Natural killer cell (primary cell): ENCODE measurements around the gene AP1G2. TPM values are rescaled to one million over a fixed set of nuclear protein-coding genes. Genes with fewer than 3 reads are reported as not detected.

ENCODE experiments used
- ATAC-seq, 3 donors: fragments of 150-1000 bp in 2 of 3; fragments of 200-7000 bp in 1 of 3; cut with Tn5 transposase; 1 replicate in 1 of 3; 2 replicates in 2 of 3; pipeline ENCODE4 v1.10.0; 2021; ENCODE audit warnings: mild to moderate bottlenecking in 2 of 3, moderate library complexity in 2 of 3
- DNase-seq, 2 donors: peaks; one replicate each; pipeline versions ENCODE4 v3.0.0 to v3.0.0-alpha.2; 2013 to 2021; ENCODE audit warnings: mixed read lengths in 1 of 2
- H3K27ac ChIP-seq: one replicate; pipeline ENCODE4 v1.5.1; 2013; ENCODE audit warnings: mild to moderate bottlenecking, low read length
- H3K27me3 ChIP-seq: one replicate; pipeline ENCODE4 v1.6.1; 2013; ENCODE audit warnings: low read length; ENCODE audit not compliant: control insufficient read depth, insufficient read depth
- H3K36me3 ChIP-seq: one replicate; pipeline ENCODE4 v1.6.1; 2013; ENCODE audit warnings: low read length; ENCODE audit not compliant: control insufficient read depth, insufficient read depth
- H3K4me1 ChIP-seq: one replicate; pipeline ENCODE4 v1.6.1; 2013; ENCODE audit warnings: low read length; ENCODE audit not compliant: control insufficient read depth, insufficient read depth
- H3K4me3 ChIP-seq: one replicate; pipeline ENCODE4 v1.5.1; 2013; ENCODE audit warnings: low read length
- H3K9me3 ChIP-seq: one replicate; pipeline ENCODE4 v1.6.1; 2013; ENCODE audit warnings: low read length; ENCODE audit not compliant: control insufficient read depth, insufficient read depth
- H3K27ac Mint-ChIP-seq, 2 donors: one replicate each; pipeline ENCODE4 v1.8.0; 2022; ENCODE audit warnings: mild to moderate bottlenecking in 2 of 2, mixed read lengths in 2 of 2, moderate library complexity in 1 of 2
- H3K27me3 Mint-ChIP-seq, 2 donors: one replicate each; pipeline ENCODE4 v1.8.0; 2022; ENCODE audit warnings: low read depth in 2 of 2, mixed read lengths in 2 of 2
- H3K36me3 Mint-ChIP-seq: one replicate; pipeline ENCODE4 v1.8.0; 2022; ENCODE audit warnings: mixed read lengths
- H3K4me1 Mint-ChIP-seq, 2 donors: one replicate each; pipeline ENCODE4 v1.8.0; 2022; ENCODE audit warnings: mixed read lengths in 2 of 2
- H3K4me3 Mint-ChIP-seq: one replicate; pipeline ENCODE4 v1.8.0; 2022; ENCODE audit warnings: mild to moderate bottlenecking, moderate library complexity, mixed read lengths
- H3K9me3 Mint-ChIP-seq, 2 donors: one replicate each; pipeline ENCODE4 v1.8.0; 2022; ENCODE audit warnings: mixed read lengths in 2 of 2
- WGBS: methylation state at CpG from one replicate; pipeline ENCODE4 v1.1.7; 2013; ENCODE audit warnings: missing lambda C conversion rate; ENCODE audit not compliant: insufficient coverage; 5-methylcytosine and 5-hydroxymethylcytosine counted together
- intact Hi-C: fragments of 100-400 bp; cut with micrococcal nuclease; formaldehyde crosslinking; loops from one replicate; pipeline ENCODE4 v1.14.2; 2022
- total RNA-seq, 4 donors: library from RNA; stranded (reverse); fragments of 120-200 nt in 1 of 4; gene quantifications; one replicate each; pipeline versions ENCODE4 v1.2.3 to v1.2.4, GENCODE V29; 2013 to 2022
- TF ChIP-seq, protein P1 (sequence below): fragments of 200-600 bp; IDR thresholded peaks from one replicate; pipeline ENCODE4 v1.8.0; 2022; ENCODE audit warnings: antibody characterized with exemption

AP1G2 gene
- total RNA-seq, 3 donors from 2014 or later (not counting 1 experiment from before 2014, with no cell fraction given), result 219 to 296 (median 259) TPM

- Histone ChIP-seq H3K27me3 (no peaks in the 10 kb centered on the region), H3K9me3 (no peaks in the 10 kb centered on the region), H3K4me3 (no peak overlapping the region), H3K27ac (no peak overlapping the region), H3K4me1 (no peaks in the 10 kb centered on the region), H3K36me3 (no peaks in the 10 kb centered on the region)
- TF ChIP-seq, protein P1, sequence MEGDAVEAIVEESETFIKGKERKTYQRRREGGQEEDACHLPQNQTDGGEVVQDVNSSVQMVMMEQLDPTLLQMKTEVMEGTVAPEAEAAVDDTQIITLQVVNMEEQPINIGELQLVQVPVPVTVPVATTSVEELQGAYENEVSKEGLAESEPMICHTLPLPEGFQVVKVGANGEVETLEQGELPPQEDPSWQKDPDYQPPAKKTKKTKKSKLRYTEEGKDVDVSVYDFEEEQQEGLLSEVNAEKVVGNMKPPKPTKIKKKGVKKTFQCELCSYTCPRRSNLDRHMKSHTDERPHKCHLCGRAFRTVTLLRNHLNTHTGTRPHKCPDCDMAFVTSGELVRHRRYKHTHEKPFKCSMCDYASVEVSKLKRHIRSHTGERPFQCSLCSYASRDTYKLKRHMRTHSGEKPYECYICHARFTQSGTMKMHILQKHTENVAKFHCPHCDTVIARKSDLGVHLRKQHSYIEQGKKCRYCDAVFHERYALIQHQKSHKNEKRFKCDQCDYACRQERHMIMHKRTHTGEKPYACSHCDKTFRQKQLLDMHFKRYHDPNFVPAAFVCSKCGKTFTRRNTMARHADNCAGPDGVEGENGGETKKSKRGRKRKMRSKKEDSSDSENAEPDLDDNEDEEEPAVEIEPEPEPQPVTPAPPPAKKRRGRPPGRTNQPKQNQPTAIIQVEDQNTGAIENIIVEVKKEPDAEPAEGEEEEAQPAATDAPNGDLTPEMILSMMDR, result no peak
- no peaks in the 10 kb centered on the region for H3K9me3 Mint-ChIP-seq
- no peak overlapping the region for H3K4me3 Mint-ChIP-seq
- no peaks in the 10 kb centered on the region for H3K36me3 Mint-ChIP-seq
- peaks cover 0 to 7% of the 10 kb centered on the region in 2 donors for H3K4me1 Mint-ChIP-seq
- no peak overlapping the region for H3K27ac Mint-ChIP-seq
- ATAC-seq (no peak), DNase-seq (no peak)
- 95% methylated on average over 2 of the region's 6 CpGs for WGBS
- H3K27me3 Mint-ChIP-seq, result no peaks in the 10 kb centered on the region
- intact Hi-C loops, result no loop called here
These were observed 49.8 kb downstream of the AP1G2 start for GRCh38 chr14:23517650-23518326.

DNA sequence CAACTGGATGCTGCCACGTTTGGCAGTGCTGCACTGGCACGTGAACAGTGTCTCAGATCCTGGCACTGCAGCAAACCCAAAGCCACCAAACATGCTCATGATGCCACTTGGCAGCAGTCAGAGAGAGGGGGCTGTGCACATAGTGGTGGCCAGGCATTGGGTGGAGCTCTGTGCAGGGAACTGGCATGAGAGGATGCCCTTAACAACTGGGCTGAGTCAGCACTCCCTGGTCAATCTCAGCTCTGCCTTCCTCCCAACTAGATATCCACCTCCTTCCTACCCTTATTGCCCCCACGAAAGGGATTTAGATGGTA lies 53.0 kb downstream of the AP1G2 start:
- Histone ChIP-seq H3K9me3 (no peaks in the 10 kb centered on the region), H3K27ac (no peak overlapping the region), H3K4me1 (peaks cover 3% of the 10 kb centered on the region), H3K36me3 (no peaks in the 10 kb centered on the region), H3K4me3 (no peak overlapping the region), H3K27me3 (no peaks in the 10 kb centered on the region)
- Mint-ChIP-seq H3K4me1 (peaks cover 6 to 17% of the 10 kb centered on the region in 2 donors), H3K27me3 (no peaks in the 10 kb centered on the region), H3K27ac (no peak overlapping the region), H3K36me3 (no peaks in the 10 kb centered on the region), H3K4me3 (no peak overlapping the region), H3K9me3 (no peaks in the 10 kb centered on the region)
- intact Hi-C loops, result no loop called here
- 94% methylated on average over 3 of the region's 3 CpGs for WGBS
- ATAC-seq (no peak), DNase-seq (no peak)
- TF ChIP-seq, protein P1, result no peak

DNA sequence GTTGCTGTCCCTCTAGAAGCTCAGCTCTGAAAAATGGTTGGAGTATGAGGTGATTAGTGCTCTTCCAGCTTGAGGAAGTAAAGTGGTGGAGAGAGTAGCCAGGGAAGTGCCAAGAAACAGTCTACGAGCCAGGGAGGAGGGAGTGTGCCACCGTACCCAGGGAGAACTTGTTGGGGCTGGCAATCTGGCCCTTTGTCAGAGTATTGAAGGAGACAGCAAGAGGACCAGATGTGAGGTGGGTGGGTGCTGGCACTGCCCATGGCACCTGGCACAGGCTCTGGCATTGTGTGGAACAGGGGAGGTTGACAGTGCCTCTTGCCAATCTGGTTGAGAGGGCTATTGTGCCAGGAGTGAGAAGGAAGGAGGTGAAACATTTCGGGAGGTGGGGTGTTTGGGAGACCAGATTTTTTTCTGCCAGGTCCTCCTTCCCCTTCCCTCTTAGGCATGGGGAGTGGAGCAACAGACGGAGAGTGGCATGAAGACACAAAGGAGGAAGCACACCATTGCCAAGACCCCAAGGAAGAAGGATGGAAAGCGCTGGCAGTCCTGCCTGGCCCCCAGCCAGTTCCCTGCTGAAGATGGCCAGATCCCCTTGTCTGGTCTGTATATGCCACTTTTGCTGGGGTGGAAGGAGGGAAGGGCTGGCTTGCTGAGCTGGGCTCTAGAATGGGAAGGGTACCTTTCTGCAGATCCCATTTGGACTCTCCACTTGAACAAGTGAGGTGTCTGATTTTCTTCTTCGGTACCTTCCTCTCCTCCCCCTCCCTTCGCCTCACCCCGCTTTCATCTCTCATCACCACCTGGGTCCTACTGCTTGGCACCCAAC lies 53.6 kb downstream of the AP1G2 start:
- H3K4me1 Mint-ChIP-seq, result peaks cover 6 to 17% of the 10 kb centered on the region in 2 donors
- Histone ChIP-seq H3K36me3 (no peaks in the 10 kb centered on the region), H3K4me3 (no peak overlapping the region), H3K27me3 (no peaks in the 10 kb centered on the region), H3K9me3 (no peaks in the 10 kb centered on the region), H3K4me1 (peaks cover 3% of the 10 kb centered on the region), H3K27ac (no peak overlapping the region)
- H3K9me3 Mint-ChIP-seq, result no peaks in the 10 kb centered on the region
- intact Hi-C loops, result no loop called here
- TF ChIP-seq, protein P1, result no peak
- ATAC-seq, result no peak
- no peaks in the 10 kb centered on the region for H3K36me3 Mint-ChIP-seq
- 93% methylated on average over 7 of the region's 8 CpGs for WGBS
- no peak for DNase-seq
- no peak overlapping the region for H3K27ac Mint-ChIP-seq
- no peaks in the 10 kb centered on the region for H3K27me3 Mint-ChIP-seq
- H3K4me3 Mint-ChIP-seq, result no peak overlapping the region
